ENCODE measurements around the gene TCERG1L.
"Not testable (repeated sequence)": the region's sequence is repeated elsewhere in the genome, so short reads cannot be mapped to it uniquely, and the experiment has no call there.

TCERG1L gene

GRCh38 chr10:131083915-131084790, 227.4 kb downstream of the TCERG1L start:
- DNase-seq (ENCODE audit: low spot score), result no peak

DNA sequence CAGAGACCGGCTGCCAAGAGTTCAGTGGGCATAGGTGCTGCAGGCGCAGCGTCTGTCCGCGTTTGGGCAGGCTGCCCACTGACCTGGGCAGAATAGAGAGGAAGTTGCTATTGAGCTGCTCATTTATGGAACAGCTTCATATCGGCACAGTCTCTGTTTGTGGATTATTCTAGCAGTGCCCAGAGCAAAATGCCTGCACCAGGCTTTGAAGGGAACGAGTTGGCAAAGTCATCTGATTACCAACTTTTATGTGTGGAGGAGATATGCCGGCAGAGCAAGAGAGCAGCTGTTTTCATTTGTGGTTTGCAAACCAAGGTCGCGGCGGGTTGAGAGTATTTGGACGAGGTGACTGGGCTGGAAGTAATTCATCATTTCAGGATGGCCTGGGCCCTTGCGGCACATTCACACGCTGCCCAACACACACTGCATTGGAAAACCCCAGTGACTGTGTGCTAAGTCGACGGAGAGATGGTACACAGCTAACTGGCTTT, 228.5 kb downstream of the TCERG1L start:
- DNase-seq (ENCODE audit: low spot score), result no peak

DNA sequence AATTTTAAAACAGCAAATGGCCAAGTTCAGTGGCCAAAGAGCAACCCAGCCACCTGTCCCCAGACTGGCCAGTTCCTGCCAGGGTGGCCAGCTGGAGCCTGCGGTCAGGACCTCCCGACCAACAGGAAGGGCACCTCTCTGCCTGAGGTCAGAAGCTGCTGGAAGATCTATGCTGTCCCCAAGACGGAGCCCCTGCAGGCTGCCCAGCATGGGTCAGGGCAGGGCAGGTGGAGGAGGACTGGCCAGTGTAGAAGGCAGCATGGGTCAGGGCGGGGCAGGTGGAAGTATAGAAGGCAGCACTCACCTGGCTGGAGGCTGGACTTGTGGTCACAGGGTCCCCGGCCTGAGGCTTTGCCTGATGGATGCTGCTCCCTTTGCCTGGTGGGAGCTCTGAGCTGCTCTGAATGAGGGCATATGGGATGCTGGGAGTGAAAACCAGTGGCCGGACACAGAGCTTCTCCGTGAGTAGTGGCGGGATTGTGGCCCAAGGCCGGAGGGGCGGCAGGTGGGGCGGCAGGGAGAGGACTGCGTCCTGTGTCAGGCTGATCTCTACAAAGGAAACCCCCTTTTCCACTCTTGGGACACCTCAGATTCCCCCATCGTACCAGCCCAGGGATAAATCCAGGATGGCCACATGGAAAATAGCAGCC, 229.2 kb downstream of the TCERG1L start:
- DNase-seq (ENCODE audit: low spot score), result no peak

DNA sequence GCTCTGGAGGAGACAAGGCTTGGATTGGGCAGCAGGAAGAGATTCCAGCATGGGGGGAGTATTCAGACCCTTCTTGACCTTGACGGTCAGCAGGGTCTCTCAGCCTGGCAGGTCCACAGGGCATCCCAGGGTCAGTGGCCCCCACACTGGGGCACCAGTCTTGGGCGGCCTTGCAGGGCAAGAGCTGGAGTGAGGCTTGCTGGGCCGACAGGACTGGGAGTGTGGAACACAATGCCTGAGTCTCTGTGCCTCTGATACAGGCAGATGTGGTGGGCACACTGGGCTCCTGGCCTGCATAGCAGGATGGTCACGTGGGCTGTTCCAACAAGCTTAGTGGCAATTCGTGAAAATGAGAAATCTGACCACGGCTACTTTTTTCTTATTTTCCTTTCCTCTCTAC, 229.7 kb downstream of the TCERG1L start:
- DNase-seq (ENCODE audit: low spot score), result no peak

DNA sequence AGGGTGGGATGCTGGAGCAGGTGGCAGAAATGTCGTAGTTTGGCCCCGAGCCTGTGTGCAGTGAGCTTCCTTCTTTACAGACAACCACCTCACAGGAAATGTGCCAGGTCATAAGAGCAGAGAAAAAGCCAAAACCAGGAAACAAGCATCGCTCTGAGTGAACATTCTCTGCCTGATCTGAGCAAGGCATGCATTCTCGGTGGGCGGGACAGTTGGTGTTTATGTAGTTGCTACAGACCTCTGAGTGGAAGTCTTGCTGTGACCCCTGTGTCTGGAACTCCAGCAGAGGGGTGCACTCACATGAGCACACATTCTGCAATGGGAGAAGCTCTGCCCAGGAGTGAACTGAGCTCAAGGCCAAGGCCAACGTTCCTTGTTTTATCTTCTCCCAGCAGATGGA, 230.1 kb downstream of the TCERG1L start:
- no peak for DNase-seq (ENCODE audit: low spot score)

GRCh38 chr10:131080571-131080970, 230.9 kb downstream of the TCERG1L start:
- DNase-seq (ENCODE audit: low spot score), result no peak

- DNase-seq (ENCODE audit: low spot score), result no peak
Observed at GRCh38 chr10:131079314-131079713, 232.2 kb downstream of the TCERG1L start.

- DNase-seq (ENCODE audit: low spot score), result not testable (repeated sequence)
Observed at GRCh38 chr10:131078882-131079280, 232.6 kb downstream of the TCERG1L start.

- DNase-seq (ENCODE audit: low spot score), result no peak
Observed at GRCh38 chr10:131078131-131078881, 233.2 kb downstream of the TCERG1L start.

DNA sequence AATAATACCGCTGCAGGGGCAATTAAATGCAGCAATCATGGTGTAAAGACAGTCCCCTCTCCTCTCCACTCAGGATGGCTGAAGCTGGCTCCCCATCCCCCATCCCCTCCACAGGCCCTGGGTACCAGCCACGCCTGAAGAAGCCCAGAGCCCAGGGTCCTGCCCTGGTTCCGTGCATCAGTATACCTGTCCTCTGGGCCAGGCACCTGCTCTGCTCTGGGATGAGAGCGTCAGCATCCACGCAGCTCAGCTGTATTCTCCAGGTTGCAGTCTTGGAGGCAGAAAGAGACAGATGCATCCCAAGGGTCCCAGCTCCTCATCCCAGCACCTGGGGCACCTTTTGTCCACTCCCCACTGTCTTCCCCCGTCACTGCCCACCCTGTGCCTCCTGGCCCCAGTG, 233.8 kb downstream of the TCERG1L start:
- DNase-seq (ENCODE audit: low spot score), result no peak

DNA sequence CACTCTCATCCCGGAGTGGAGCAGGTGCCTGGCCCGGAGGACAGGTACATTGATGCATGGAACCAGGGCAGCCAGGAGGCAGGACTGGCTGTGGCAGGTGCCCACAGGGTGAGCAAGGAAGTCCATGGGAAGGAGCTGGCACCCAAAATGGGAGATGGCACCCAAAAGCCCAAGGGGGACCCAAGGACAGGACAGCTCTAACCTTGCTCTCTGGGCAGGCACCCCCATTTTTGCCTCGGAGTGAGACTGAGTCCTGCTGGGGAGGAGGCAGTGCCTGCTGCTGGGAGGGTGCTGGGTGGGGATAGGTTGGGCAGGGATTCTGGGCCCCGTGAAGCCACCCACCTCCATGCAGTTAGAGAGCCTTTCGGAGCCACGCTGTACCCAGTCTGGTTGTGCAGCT, 234.5 kb downstream of the TCERG1L start:
- DNase-seq (ENCODE audit: low spot score), result no peak

DNA sequence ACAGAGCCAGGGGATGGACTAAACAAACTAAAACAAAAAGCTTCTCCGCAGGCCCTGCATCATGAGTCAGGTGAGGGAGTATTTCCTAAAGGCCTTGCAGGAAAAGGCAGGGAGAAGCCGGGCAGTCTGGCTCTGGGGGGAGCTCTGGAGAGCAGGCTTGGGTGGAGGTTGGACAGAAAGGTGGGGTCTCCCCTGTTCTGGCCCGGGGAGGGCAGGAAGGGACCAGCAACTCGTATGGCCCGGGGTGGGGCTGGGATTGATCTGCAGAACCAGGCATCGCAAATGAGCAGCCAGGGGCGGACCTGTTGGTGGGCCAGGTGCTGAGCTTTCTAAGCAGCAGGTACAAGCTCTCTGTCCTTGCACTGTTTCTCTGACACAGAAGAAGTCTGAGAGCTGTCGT, 235.2 kb downstream of the TCERG1L start:
- no peak for DNase-seq (ENCODE audit: low spot score)

DNA sequence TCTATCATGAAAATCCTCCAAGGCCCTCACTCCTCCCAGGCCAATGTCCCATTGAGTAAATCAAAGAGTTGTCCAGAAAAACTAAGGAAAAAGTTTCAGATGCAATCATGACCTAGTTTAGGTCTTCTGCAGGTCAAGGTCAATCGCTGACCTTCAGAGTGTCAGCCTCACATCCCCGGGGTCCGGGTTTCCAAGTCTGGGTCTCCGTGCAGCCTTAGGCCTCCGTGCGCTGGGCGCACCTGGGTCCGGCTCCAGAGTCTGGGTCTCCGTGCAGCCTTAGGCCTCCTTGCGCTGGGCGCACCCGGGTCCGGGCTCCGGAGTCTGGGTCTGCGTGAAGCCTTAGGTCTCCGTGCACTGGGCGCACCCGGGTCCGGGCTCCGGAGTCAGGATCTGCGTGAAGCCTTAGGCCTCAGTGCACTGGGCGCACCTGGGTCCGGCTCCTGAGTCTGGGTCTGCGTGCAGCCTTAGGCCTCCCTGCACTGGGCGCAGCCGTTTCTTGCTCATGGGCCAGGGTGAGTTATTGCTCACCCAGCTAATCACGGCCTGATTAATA, 236.2 kb downstream of the TCERG1L start:
- no peak for DNase-seq (ENCODE audit: low spot score)

- DNase-seq (ENCODE audit: low spot score), result no peak
Observed at GRCh38 chr10:131074682-131075081, 236.8 kb downstream of the TCERG1L start.

DNA sequence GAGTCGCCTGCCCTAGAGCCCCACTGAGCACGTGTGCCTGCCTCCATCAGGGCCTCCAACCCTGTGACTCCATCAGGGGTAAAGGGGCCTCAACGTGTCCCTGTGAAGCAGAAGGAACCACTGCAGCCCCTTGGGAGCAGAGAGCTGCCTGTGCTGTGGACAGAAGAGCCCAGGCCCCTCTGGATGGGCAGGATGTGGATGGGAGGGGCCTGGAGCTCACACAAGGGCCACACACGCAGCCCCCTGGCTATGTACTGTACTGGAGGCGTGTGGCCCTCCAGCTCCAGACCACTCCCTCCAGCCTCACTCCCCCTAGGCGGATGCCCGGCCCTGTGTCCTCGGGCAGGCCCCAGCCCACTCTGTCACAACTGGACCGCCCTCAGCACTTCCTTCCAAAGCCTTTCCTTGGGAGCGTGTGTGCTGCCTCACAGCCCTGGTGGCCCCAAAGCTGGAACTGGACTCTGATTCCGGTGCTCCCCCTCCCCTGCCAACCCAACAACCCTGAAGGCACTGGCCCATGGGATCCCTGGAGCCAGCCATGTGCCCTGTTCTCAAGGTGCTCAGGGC, 238.0 kb downstream of the TCERG1L start:
- no peak for DNase-seq (ENCODE audit: low spot score)

- no peak for DNase-seq (ENCODE audit: low spot score)
Observed at GRCh38 chr10:131072651-131073468, 238.7 kb downstream of the TCERG1L start.

DNA sequence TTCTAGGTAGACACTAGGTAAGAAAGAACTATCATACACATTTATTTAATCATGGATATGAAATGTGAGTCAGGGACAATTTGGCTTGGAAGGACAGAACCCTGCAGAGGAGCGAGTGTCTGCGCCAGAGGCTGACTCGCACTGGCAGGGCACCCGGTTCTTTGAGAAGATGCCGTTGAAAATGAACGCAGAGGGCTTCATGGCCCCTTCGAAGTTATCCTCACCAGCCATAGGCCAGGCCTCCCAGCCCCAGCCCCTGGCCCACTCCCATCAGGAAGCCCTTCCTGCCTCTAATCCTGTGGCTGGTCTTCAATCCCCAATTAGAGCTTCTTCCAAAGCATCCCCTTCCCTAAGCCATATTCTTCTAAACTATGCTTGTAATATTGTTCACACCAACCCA, 239.8 kb downstream of the TCERG1L start:
- no peak for DNase-seq (ENCODE audit: low spot score)

GRCh38 chr10:131070856-131071255, 240.7 kb downstream of the TCERG1L start:
- no peak for DNase-seq (ENCODE audit: low spot score)

- no peak for DNase-seq (ENCODE audit: low spot score)
Observed at GRCh38 chr10:131068760-131069159, 242.8 kb downstream of the TCERG1L start.

- no peak for DNase-seq (ENCODE audit: low spot score)
Observed at GRCh38 chr10:131068311-131068710, 243.2 kb downstream of the TCERG1L start.

- no peak for DNase-seq (ENCODE audit: low spot score)
Observed at GRCh38 chr10:131067690-131068089, 243.8 kb downstream of the TCERG1L start.
